GM18907 (cell line): ENCODE results near the gene CYFIP1.

Experiments used
- ATAC-seq: cut with Tn5 transposase; IDR thresholded peaks from one replicate; pipeline ENCODE4 v1.9.1; 2021; ENCODE audit warnings: mild to moderate bottlenecking, moderate library complexity; ENCODE audit not compliant: unreplicated experiment

CYFIP1 gene

GRCh38 chr15:22922003-22922402 is 58.2 kb downstream of the CYFIP1 start:
- no peak for ATAC-seq

GRCh38 chr15:22919171-22919570 is 61.0 kb downstream of the CYFIP1 start:
- ATAC-seq: no peak

DNA sequence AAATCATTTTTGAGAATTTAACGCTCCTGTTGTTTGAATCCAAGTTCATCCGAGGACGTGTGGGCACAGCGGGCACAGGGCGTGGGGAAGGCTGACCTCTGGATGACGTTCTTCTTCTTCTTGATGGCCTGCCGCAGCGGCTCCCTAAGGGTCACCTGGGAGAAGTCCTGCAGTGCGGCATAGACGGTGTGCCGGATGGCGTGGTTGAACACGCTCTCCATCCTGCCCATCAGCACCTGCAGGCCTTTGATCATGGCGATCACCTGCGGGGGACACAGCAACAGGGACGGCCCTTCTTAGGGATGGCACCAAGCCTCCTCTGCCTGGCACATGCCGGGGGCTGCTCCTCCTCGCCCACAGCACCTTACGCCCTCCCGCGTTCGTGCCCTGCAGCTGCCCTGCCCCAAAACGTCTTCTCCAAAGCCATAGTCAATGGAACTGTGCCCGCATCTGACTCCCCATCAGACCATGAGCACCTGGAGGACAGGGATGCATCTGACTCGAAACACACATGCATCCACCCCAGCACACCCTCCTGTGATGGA is 61.5 kb downstream of the CYFIP1 start:
- no peak for ATAC-seq

GRCh38 chr15:22918056-22918455 is 62.1 kb downstream of the CYFIP1 start:
- ATAC-seq: no peak

DNA sequence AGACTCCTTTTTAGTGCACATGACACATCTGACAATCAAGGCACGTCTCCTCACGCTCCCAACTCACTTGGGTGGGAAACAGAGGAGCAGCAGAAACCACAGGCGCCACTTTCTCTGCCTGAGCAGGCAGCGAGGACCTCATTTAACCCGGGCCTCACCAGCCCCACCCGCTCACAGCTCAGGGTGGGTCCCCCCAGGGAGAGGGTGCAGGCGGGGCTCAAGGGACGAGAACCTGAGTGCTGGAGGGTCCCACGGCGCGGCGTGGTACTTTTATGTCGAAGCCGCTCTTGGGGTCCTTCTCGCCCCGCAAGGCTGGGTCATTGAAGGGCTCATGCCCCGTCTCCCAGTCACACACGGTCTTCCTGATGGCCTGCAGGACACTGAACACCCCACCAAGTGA is 62.6 kb downstream of the CYFIP1 start:
- ATAC-seq: no peak

GRCh38 chr15:22916606-22917350 is 63.4 kb downstream of the CYFIP1 start:
- no peak for ATAC-seq

- ATAC-seq: no peak
These were observed 64.2 kb downstream of the CYFIP1 start for GRCh38 chr15:22915866-22916515.

- ATAC-seq: no peak
These were observed 66.4 kb downstream of the CYFIP1 start for GRCh38 chr15:22913646-22914380.

GRCh38 chr15:22912256-22912655 is 67.9 kb downstream of the CYFIP1 start:
- no peak for ATAC-seq

DNA sequence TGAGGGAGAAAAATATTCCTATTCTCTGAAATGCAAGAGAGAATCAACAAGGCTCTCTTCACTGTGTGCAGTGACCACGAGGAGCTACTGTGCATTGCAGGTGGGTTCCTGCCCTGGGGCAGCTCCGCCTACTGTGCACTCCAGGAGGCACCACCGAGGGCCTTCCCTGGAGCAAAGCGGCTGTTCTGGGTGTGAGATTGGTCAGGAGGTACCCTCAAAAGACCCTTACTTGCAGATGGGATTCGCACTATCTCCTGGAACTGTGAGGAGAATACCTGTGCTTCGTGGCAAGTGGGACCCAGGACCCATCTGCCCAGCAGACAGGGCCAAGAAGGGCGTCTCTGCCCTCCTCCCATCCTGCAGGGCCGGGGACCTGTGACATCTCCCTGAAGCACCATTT is 68.9 kb downstream of the CYFIP1 start:
- no peak for ATAC-seq

DNA sequence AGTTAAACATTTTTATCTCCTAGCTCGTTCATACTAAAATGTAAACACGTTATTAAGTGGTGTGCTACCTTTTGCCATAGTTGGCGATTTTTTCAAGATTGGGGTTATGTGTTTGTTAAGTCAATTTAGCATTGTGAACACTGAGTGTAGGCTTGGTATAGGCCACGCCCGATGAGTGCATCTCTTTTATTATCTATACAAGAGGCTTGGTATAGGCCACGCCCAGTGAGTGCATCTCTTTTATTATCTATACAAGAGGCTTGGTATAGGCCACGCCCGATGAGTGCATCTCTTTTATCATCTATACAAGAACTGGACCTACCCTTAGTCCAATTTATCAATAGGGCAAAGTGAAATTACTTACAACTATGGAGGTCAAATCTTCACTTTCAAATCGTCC is 71.3 kb downstream of the CYFIP1 start:
- ATAC-seq: no peak

- no peak for ATAC-seq
These were observed 72.8 kb downstream of the CYFIP1 start for GRCh38 chr15:22907161-22907950.

DNA sequence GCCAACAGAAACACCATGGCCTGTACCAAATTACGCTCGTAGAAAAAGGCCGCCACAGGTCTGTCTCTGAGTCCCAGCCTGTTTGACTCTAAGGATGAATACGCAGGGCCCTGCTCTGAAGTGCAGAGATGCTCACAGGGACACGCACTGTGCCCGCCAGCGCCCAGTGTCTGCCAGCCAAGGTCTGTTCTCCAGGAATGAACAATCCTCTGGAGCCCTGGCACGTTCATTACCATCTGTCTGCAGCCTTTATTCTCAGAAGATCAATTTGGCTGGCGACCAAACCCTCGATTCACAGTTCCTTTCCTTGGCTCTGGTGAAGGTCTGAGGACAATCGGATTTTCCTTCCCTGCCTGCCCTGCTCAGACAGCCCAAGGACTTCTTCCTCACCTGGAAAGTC is 75.4 kb downstream of the CYFIP1 start:
- no peak for ATAC-seq

DNA sequence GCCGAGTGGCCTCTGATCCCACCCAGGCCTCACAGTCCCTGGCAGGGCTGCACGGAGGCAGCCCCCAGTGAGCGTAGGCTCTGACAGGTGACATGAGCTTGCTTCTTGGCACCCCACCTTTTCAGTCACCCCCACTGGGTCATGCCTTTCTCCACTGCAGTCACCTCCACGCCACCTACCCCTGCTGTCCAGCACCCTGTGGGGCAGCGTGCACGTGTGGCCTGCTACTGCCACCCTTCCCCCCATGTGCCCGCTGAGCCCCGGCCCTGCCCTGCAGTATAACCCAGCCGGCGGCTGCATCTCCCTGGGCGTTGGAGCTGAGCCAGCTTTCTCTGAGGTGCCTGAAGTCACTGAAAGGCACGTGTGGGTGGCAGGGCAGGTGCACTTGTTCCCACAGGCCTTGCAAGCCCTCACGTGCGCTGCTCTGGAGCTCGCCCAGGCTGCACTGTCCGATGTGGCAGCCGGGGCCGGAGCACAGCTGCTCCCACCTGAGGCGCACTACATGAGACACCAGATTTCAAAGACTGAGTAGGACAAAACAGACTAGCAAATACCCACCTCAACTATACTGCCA is 76.1 kb downstream of the CYFIP1 start:
- no peak for ATAC-seq

DNA sequence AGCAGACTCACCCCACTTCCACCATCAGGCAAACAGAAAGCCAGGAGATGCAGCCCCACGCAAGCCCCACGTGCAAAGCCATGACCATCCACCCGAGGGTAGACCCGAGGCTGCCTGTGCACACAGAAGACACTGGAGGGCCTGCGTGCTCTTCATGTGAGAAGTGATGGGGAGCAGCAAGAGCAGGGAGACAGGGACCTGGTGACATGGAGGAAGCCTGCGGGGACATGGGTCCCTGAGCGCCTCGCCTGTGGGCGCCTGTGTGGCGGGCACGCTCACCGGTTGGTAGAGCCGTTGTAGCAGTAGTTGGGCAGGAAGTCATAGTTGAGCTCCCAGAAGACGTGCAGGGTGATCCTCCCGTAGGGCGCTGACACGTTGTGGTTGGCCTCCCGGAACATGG is 76.7 kb downstream of the CYFIP1 start:
- no peak for ATAC-seq

DNA sequence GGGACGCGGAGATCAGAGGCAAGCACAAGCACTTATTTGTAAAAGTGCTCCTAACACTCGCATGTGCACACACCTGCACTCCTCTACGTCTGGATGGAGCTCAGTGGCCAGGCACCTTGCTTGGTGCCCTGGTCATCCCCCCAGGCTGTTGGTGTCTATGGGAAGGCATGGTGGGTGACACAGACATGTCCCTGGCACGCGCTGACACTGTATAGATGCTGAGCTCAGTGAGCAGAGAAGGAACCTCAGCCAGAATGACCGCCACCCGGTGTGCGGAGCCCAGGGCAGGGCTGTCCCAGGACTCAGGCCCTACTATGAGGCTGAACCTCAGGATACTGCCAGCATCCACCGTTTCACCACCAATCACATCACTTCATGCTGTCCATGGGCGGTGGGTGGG is 77.2 kb downstream of the CYFIP1 start:
- ATAC-seq: no peak

DNA sequence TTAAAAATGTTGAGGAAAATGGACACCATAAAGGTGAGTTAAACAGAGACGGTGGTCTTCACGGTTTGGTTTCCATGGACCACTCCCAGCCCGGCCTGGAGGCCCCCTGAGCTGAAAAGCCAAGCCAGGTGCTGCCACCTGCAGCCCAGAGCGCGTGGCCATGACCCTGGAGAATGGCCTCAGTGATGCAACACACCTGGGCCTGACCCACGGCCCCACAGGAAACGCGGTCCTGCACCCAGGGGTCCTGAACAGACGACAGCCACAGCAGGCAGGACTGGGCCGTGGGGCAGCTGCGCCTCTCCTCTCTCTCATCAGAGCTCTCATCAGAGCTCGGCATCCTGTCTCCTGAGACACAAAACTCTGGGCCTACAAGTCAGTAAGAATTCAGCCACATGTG is 77.6 kb downstream of the CYFIP1 start:
- no peak for ATAC-seq

GRCh38 chr15:22902046-22902445 is 78.1 kb downstream of the CYFIP1 start:
- no peak for ATAC-seq

GRCh38 chr15:22895465-22896190 is 84.5 kb downstream of the CYFIP1 start:
- ATAC-seq: peak; percentile 86

- no peak for ATAC-seq
These were observed 86.3 kb downstream of the CYFIP1 start for GRCh38 chr15:22893881-22894280.
